ENCODE results near the gene KRTAP22-2.

The KRTAP22-2 gene

DNA sequence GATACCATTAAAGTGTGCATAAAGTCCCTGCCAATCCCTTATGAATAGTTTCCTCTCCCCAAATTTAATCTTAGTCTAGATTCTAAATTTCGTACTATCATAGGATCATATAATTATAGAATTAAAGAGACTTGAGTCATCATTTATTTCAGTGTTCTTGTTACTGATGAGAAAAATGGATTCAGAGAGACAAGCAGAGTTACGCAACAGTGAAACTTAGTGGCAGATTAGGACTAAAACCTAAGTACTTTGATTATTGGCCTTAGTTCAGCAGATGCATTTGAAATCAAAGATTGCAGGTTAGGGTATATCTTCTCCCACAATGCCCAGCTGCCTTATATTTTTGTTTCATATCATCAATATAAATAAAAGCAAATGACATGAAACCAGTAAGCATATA lies 28.2 kb downstream of the KRTAP22-2 start:
- DNase-seq = no peak

DNA sequence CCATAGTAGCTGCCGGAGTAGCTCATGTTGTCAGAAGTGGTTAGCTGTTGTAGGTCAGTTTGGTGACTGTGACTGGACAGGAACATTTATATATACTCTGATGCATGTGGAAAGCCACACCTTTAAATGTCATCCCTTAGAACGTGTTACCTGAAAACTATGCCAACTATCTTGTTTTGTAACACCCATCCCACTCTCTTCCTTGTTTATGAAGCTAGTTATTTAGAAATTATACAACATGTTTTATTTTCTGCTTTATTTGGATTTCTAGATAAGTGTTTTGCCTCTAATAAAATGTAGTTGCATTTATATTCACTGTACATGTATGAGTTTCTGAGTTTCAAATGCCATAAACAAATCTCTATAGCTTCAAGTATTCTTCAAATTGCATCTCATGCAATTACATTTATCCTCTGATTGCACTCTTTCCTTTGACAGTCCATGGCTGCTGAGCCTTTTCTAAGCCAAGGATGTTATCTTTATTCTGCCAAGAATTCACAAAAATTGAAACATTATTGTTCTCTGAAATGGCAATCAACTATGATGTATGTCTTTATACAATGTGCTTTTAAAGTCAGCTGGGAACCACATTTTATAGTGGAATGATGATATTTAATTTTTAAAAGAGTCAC lies 28.8 kb downstream of the KRTAP22-2 start, which contains the start of gene KRTAP19-7:
Gene KRTAP19-7 (minus strand): TSS at position 51 of the 632 bp plus-strand sequence. CDS start 25 bp downstream, at position 26.
- no peak for DNase-seq

DNA sequence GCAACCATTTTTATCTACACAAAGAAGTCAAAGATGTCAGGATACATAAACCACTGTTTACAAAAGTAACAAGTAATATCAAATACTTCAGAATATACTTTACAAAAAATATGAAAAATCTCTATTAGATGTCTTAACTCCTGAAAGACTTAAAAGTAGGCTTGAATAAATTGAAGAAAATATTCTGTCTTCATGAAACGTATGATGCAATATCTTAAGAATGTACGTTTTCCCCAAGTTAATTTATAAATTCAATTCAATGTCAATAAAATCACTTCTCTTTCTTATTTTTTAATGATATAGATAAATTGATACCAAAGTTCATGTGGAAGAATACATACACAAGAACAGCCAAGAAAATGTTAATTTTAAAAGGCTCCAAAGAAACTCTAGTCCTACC lies 35.1 kb downstream of the KRTAP22-2 start:
- no peak for DNase-seq

DNA sequence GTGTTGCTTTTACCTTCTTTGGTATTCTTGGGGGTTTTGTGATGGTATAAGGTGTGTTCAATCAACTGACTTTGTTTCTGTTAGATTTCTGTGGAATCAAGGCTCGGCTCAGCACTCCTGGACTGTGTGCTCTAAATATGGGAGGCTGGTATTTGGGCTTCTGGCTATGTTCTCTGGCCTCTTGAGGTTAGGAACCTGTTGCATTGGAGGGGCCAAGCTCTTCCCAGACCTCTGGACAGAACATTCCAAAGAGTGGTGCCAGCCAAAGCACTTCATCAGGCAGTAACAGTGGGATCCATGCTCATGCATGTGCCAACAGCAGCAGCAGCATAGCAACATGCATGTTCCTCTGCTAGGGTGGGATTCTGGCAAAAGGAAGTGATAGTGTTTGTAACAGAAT lies 37.4 kb downstream of the KRTAP22-2 start:
- DNase-seq = no peak

DNA sequence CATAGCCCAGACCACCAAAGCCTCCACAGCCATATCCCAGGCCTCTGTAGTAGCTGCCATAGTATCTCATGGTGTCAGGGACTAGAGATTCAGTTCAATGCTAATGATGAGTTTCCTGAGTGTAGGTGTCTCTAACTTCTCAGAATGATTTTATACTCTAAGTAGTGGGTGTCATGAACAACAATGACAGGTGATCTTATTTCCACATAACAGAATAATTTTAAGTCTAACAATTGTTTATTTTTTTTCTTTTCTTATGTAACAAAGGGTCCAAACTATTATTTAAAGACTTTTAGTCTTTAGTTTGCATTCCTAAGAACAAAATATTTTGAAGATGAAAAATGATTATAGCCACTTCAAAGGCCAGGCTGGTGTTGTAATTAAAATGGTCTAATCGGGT lies 48.4 kb downstream of the KRTAP22-2 start, which contains the start of gene KRTAP19-6:
Gene KRTAP19-6 (minus strand): TSS at position 101 of the 400 bp plus-strand sequence. CDS start 31 bp downstream, at position 70.
- no peak for DNase-seq
